Measurements from ENCODE around the gene DCHS1. TPM values are rescaled to one million over a fixed set of nuclear protein-coding genes. Genes with fewer than 3 reads are reported as not detected.
A peak's percentile ranks its signal among the peaks of the same experiment; 100 is the strongest.

Gene DCHS1
- total and polyA plus RNA-seq, 2 of the 13 experiments (the other 11 are each of a cell fraction or from before 2014, with no cell fraction given) = under 0.01 to 0.03 TPM

GRCh38 chr11:6682936-6683861 is 27.6 kb upstream of the DCHS1 start, which contains the start of gene MRPL17 (continued):
- peak; percentile 93; the same call in 1 of the 2 replicates for TF ChIP-seq CHCHD3 (CRISPR knock-in tag; IDR thresholded peaks at IDR 0.05)
- TF ChIP-seq, protein P1, sequence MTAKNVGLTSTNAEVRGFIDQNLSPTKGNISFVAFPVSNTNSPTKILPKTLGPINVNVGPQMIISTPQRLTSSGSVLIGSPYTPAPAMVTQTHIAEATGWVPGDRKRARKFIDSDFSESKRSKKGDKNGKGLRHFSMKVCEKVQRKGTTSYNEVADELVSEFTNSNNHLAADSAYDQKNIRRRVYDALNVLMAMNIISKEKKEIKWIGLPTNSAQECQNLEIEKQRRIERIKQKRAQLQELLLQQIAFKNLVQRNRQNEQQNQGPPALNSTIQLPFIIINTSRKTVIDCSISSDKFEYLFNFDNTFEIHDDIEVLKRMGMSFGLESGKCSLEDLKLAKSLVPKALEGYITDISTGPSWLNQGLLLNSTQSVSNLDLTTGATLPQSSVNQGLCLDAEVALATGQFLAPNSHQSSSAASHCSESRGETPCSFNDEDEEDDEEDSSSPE (CRISPR knock-in tag; IDR thresholded peaks at IDR 0.05) = peak; percentile 97
- TF ChIP-seq ZSCAN9 (CRISPR knock-in tag; IDR thresholded peaks at IDR 0.05; ENCODE audit: borderline replicate concordance) = peak; percentile 89
- TF ChIP-seq NFIC (IDR thresholded peaks at IDR 0.05; ENCODE audit: low read length) = no peak
- no peak; the same call in 1 of the 2 replicates for TF ChIP-seq KLF11 (CRISPR knock-in tag; IDR thresholded peaks at IDR 0.05)
- TF ChIP-seq SAP130 (CRISPR knock-in tag; IDR thresholded peaks at IDR 0.05; ENCODE audit: low read depth) = peak; percentile 97
- TF ChIP-seq ARID2 (CRISPR knock-in tag; IDR thresholded peaks at IDR 0.05; ENCODE audit: borderline replicate concordance) = peak; percentile 31; the same call in 1 of the 2 replicates
- peak; percentile 85 for TF ChIP-seq PHF20 (CRISPR knock-in tag; IDR thresholded peaks at IDR 0.05)
- no peak; the same call in 1 of the 2 replicates for TF ChIP-seq SATB2 (CRISPR knock-in tag; IDR thresholded peaks at IDR 0.05)
- TF ChIP-seq ZFP36L1 (CRISPR knock-in tag; IDR thresholded peaks at IDR 0.05) = peak; percentile 33; the same call in 1 of the 2 replicates
- no peak for TF ChIP-seq ZNF850 (CRISPR knock-in tag; conservative IDR thresholded peaks at IDR 0.05)
- TF ChIP-seq, protein P2, sequence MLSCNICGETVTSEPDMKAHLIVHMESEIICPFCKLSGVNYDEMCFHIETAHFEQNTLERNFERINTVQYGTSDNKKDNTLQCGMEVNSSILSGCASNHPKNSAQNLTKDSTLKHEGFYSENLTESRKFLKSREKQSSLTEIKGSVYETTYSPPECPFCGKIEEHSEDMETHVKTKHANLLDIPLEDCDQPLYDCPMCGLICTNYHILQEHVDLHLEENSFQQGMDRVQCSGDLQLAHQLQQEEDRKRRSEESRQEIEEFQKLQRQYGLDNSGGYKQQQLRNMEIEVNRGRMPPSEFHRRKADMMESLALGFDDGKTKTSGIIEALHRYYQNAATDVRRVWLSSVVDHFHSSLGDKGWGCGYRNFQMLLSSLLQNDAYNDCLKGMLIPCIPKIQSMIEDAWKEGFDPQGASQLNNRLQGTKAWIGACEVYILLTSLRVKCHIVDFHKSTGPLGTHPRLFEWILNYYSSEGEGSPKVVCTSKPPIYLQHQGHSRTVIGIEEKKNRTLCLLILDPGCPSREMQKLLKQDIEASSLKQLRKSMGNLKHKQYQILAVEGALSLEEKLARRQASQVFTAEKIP (CRISPR knock-in tag; IDR thresholded peaks at IDR 0.05; ENCODE audit: borderline replicate concordance) = no peak
- 0 out of 2 replicates have a peak, but pooled peaks have one; percentile 74 for TF ChIP-seq ZNF253 (CRISPR knock-in tag; IDR thresholded peaks at IDR 0.05; ENCODE audit: borderline replicate concordance)
- TF ChIP-seq ERF (CRISPR knock-in tag; IDR thresholded peaks at IDR 0.05) = peak; percentile 92
- 0 out of 2 replicates have a peak, but pooled peaks have one; percentile 47 for TF ChIP-seq EED (CRISPR knock-in tag; IDR thresholded peaks at IDR 0.05)
- TF ChIP-seq SMARCC2 (IDR thresholded peaks at IDR 0.05) = no peak
- TF ChIP-seq, protein P3, sequence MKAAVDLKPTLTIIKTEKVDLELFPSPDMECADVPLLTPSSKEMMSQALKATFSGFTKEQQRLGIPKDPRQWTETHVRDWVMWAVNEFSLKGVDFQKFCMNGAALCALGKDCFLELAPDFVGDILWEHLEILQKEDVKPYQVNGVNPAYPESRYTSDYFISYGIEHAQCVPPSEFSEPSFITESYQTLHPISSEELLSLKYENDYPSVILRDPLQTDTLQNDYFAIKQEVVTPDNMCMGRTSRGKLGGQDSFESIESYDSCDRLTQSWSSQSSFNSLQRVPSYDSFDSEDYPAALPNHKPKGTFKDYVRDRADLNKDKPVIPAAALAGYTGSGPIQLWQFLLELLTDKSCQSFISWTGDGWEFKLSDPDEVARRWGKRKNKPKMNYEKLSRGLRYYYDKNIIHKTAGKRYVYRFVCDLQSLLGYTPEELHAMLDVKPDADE (CRISPR knock-in tag; IDR thresholded peaks at IDR 0.05) = no peak
